Large intestine (tissue), 3 donors: ENCODE results near the gene AICDA. TPM values are rescaled to one million over a fixed set of nuclear protein-coding genes. Genes with fewer than 3 reads are reported as not detected.
"Not testable (repeated sequence)": the region's sequence is repeated elsewhere in the genome, so short reads cannot be mapped to it uniquely, and the experiment has no call there.

Experiments used
- DNase-seq, 2 donors: peaks; one replicate each; pipeline versions ENCODE4 v3.0.0 to v3.0.0-alpha.2; 2013
- H3K27ac ChIP-seq: one replicate; pipeline ENCODE4 v1.5.1; 2013; ENCODE audit warnings: low read length
- H3K27me3 ChIP-seq: 2 replicates; pipeline ENCODE4 v1.6.1; 2013; ENCODE audit warnings: low read length; ENCODE audit not compliant: control insufficient read depth, insufficient read depth
- H3K36me3 ChIP-seq: 2 replicates; pipeline ENCODE4 v1.6.1; 2013; ENCODE audit warnings: low read length; ENCODE audit not compliant: control insufficient read depth, insufficient read depth
- H3K4me1 ChIP-seq: one replicate; pipeline ENCODE4 v1.6.1; 2013; ENCODE audit warnings: low read length; ENCODE audit not compliant: control insufficient read depth, insufficient read depth
- H3K4me3 ChIP-seq: one replicate; pipeline ENCODE4 v1.5.1; 2013; ENCODE audit warnings: low read length
- H3K9me3 ChIP-seq: one replicate; pipeline ENCODE4 v1.6.1; 2013; ENCODE audit warnings: mild to moderate bottlenecking, low read depth, low read length, moderate library complexity; ENCODE audit not compliant: control insufficient read depth
- WGBS: methylation state at CpG from one replicate; pipeline ENCODE4 v1.1.5; 2013; ENCODE audit warnings: low lambda C conversion rate; ENCODE audit not compliant: insufficient coverage; 5-methylcytosine and 5-hydroxymethylcytosine counted together
- polyA plus RNA-seq: library from polyadenylated mRNA; unstranded; fragments of 120-200 nt; gene quantifications from one replicate; pipeline ENCODE4 v1.2.1, GENCODE V29; 2013

AICDA gene
- polyA plus RNA-seq, 1 donor: 1.0 TPM

- no peak for DNase-seq
- Histone ChIP-seq H3K9me3 (no peaks in the 10 kb centered on the region), H3K27me3 (no peaks in the 10 kb centered on the region), H3K27ac (no peak overlapping the region), H3K36me3 (no peaks in the 10 kb centered on the region), H3K4me3 (no peak overlapping the region), H3K4me1 (peaks cover 4% of the 10 kb centered on the region)
- WGBS: no CpG with 5 or more reads among the region's 7 CpGs
These were observed 23.0 kb downstream of the AICDA start for GRCh38 chr12:8589679-8590078.

GRCh38 chr12:8584478-8584877, 28.2 kb downstream of the AICDA start:
- not testable (repeated sequence) for H3K27ac ChIP-seq, H3K36me3 ChIP-seq, H3K4me3 ChIP-seq, DNase-seq, H3K9me3 ChIP-seq, H3K27me3 ChIP-seq
- peaks cover 20% of the 10 kb centered on the region for H3K4me1 ChIP-seq
- WGBS: no CpG with 5 or more reads among the region's 13 CpGs

- Histone ChIP-seq H3K4me1 (peaks cover 20% of the 10 kb centered on the region), H3K9me3 (no peaks in the 10 kb centered on the region), H3K4me3 (no peak overlapping the region), H3K27me3 (no peaks in the 10 kb centered on the region), H3K36me3 (no peaks in the 10 kb centered on the region), H3K27ac (no peak overlapping the region)
- no peak for DNase-seq
- WGBS: no CpG with 5 or more reads among the region's 7 CpGs
These were observed 28.7 kb downstream of the AICDA start for GRCh38 chr12:8584004-8584403.

- Histone ChIP-seq H3K4me3 (no peak overlapping the region), H3K27me3 (no peaks in the 10 kb centered on the region), H3K36me3 (no peaks in the 10 kb centered on the region), H3K27ac (peak overlapping the region; percentile 49), H3K4me1 (peaks cover 20% of the 10 kb centered on the region), H3K9me3 (no peaks in the 10 kb centered on the region)
- 17% methylated on average over 2 of the region's 9 CpGs for WGBS
- DNase-seq: peak in 1 of 2 donors; percentile 26
These were observed 31.4 kb downstream of the AICDA start for GRCh38 chr12:8581098-8581784.

GRCh38 chr12:8577879-8578278, 34.8 kb downstream of the AICDA start:
- H3K9me3 ChIP-seq: no peaks in the 10 kb centered on the region
- WGBS: 83% methylated on average over 2 of the region's 3 CpGs
- H3K27ac ChIP-seq: no peak overlapping the region
- no peaks in the 10 kb centered on the region for H3K36me3 ChIP-seq
- H3K4me1 ChIP-seq: peaks cover 20% of the 10 kb centered on the region
- H3K27me3 ChIP-seq: no peaks in the 10 kb centered on the region
- DNase-seq: no peak
- H3K4me3 ChIP-seq: no peak overlapping the region

GRCh38 chr12:8572507-8572906, 40.2 kb downstream of the AICDA start:
- Histone ChIP-seq H3K9me3 (peaks cover 5% of the 10 kb centered on the region), H3K4me3 (no peak overlapping the region), H3K27me3 (no peaks in the 10 kb centered on the region), H3K27ac (no peak overlapping the region), H3K4me1 (no peaks in the 10 kb centered on the region), H3K36me3 (no peaks in the 10 kb centered on the region)
- WGBS: no CpG with 5 or more reads among the region's 2 CpGs
- DNase-seq: no peak

GRCh38 chr12:8566525-8566924, 46.1 kb downstream of the AICDA start:
- H3K36me3 ChIP-seq: no peaks in the 10 kb centered on the region
- H3K9me3 ChIP-seq: peaks cover 18% of the 10 kb centered on the region
- H3K27ac ChIP-seq: no peak overlapping the region
- no peak overlapping the region for H3K4me3 ChIP-seq
- no peak for DNase-seq
- no peaks in the 10 kb centered on the region for H3K4me1 ChIP-seq
- H3K27me3 ChIP-seq: no peaks in the 10 kb centered on the region

GRCh38 chr12:8566052-8566451, 46.6 kb downstream of the AICDA start:
- not testable (repeated sequence) for H3K4me1 ChIP-seq, H3K4me3 ChIP-seq, H3K36me3 ChIP-seq, DNase-seq, H3K27ac ChIP-seq, H3K27me3 ChIP-seq
- WGBS: 90% methylated on average over 2 of the region's 2 CpGs
- peaks cover 18% of the 10 kb centered on the region for H3K9me3 ChIP-seq

- no peaks in the 10 kb centered on the region for H3K4me1 ChIP-seq
- DNase-seq: no peak
- H3K27ac ChIP-seq: no peak overlapping the region
- no peak overlapping the region for H3K4me3 ChIP-seq
- WGBS: no CpG with 5 or more reads among the region's 22 CpGs
- H3K36me3 ChIP-seq: no peaks in the 10 kb centered on the region
- H3K9me3 ChIP-seq: peaks cover 18% of the 10 kb centered on the region
- H3K27me3 ChIP-seq: no peaks in the 10 kb centered on the region
These were observed 48.0 kb downstream of the AICDA start for GRCh38 chr12:8564656-8565055.

- Histone ChIP-seq H3K27ac (no peak overlapping the region), H3K9me3 (peaks cover 17% of the 10 kb centered on the region), H3K4me1 (no peaks in the 10 kb centered on the region), H3K27me3 (no peaks in the 10 kb centered on the region), H3K4me3 (no peak overlapping the region), H3K36me3 (no peaks in the 10 kb centered on the region)
- WGBS: no CpG with 5 or more reads among the region's 3 CpGs
- no peak for DNase-seq
These were observed 49.3 kb downstream of the AICDA start for GRCh38 chr12:8563356-8563755.

GRCh38 chr12:8562310-8562709, 50.3 kb downstream of the AICDA start:
- Histone ChIP-seq H3K27me3 (no peaks in the 10 kb centered on the region), H3K4me1 (no peaks in the 10 kb centered on the region), H3K4me3 (no peak overlapping the region), H3K27ac (no peak overlapping the region), H3K36me3 (no peaks in the 10 kb centered on the region), H3K9me3 (peaks cover 13% of the 10 kb centered on the region)
- DNase-seq: no peak
- WGBS: no CpG with 5 or more reads among the region's 6 CpGs
